ENCODE measurements around the gene FBXW5. TPM values are rescaled to one million over a fixed set of nuclear protein-coding genes. Genes with fewer than 3 reads are reported as not detected.
A peak's percentile ranks its signal among the peaks of the same experiment; 100 is the strongest.

FBXW5 gene
- polyA plus RNA-seq, 1 donor from 2014 or later: 138 TPM

DNA sequence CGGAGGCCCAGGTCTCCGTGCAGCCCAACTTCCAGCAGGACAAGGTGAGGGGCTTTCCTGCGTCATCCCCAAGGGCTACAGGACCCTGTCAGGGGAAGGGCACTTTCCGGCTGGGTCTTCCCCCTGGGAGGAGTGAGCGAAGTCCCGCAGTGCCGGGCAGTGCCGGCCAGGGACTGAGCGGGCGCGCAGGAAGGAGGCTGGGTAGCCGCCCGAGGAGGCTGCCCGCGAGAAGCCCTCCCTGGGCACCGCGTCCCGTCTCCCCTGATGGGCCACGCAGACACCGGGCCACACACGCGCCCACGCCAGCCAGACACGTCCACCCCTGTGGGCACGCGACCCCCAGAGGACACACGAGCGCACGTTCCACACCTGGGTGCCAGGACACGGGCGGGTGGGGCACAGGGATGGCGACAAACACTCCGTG, 33.1 kb upstream of the FBXW5 start:
- H3F3A ChIP-seq (ENCODE audit: insufficient read depth, low read length, poor library complexity, severe bottlenecking): no peaks in the 10 kb centered on the region
- H3K79me2 ChIP-seq (replicated peaks; ENCODE audit: insufficient read depth, low read length): no peaks in the 10 kb centered on the region
- H3K4me2 ChIP-seq (ENCODE audit: low read length): no peak overlapping the region
- peaks cover 11% of the 10 kb centered on the region for H3K27me3 ChIP-seq (ENCODE audit: insufficient read depth, low read depth, low read length)
- TF ChIP-seq EP300 (conservative IDR thresholded peaks at IDR 0.05; ENCODE audit: poor library complexity, severe bottlenecking): no peak
- TF ChIP-seq TAF1 (IDR thresholded peaks at IDR 0.05; ENCODE audit: low read depth): no peak
- TF ChIP-seq EZH2 (IDR thresholded peaks at IDR 0.05; ENCODE audit: borderline replicate concordance, insufficient read depth, low read length, poor library complexity, severe bottlenecking): no peak
- TF ChIP-seq MXI1 (conservative IDR thresholded peaks at IDR 0.05; ENCODE audit: poor library complexity, severe bottlenecking): no peak
- TF ChIP-seq POLR2AphosphoS5 (IDR thresholded peaks at IDR 0.05): no peak
- no peak for TF ChIP-seq RAD21 (conservative IDR thresholded peaks at IDR 0.05)
- TF ChIP-seq, protein P1, sequence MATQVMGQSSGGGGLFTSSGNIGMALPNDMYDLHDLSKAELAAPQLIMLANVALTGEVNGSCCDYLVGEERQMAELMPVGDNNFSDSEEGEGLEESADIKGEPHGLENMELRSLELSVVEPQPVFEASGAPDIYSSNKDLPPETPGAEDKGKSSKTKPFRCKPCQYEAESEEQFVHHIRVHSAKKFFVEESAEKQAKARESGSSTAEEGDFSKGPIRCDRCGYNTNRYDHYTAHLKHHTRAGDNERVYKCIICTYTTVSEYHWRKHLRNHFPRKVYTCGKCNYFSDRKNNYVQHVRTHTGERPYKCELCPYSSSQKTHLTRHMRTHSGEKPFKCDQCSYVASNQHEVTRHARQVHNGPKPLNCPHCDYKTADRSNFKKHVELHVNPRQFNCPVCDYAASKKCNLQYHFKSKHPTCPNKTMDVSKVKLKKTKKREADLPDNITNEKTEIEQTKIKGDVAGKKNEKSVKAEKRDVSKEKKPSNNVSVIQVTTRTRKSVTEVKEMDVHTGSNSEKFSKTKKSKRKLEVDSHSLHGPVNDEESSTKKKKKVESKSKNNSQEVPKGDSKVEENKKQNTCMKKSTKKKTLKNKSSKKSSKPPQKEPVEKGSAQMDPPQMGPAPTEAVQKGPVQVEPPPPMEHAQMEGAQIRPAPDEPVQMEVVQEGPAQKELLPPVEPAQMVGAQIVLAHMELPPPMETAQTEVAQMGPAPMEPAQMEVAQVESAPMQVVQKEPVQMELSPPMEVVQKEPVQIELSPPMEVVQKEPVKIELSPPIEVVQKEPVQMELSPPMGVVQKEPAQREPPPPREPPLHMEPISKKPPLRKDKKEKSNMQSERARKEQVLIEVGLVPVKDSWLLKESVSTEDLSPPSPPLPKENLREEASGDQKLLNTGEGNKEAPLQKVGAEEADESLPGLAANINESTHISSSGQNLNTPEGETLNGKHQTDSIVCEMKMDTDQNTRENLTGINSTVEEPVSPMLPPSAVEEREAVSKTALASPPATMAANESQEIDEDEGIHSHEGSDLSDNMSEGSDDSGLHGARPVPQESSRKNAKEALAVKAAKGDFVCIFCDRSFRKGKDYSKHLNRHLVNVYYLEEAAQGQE (IDR thresholded peaks at IDR 0.05; ENCODE audit: borderline replicate concordance): no peak
- TF ChIP-seq CTCF (IDR thresholded peaks at IDR 0.05; ENCODE audit: poor library complexity, severe bottlenecking): no peak
- TF ChIP-seq SMC3 (conservative IDR thresholded peaks at IDR 0.05; ENCODE audit: poor library complexity): no peak
- no peaks in the 10 kb centered on the region for H3K36me3 ChIP-seq (ENCODE audit: insufficient read depth, low read length)
- peak overlapping the region; percentile 64 for H3K4me3 ChIP-seq (ENCODE audit: low read length)
- H3K9me3 ChIP-seq (ENCODE audit: low read length): no peaks in the 10 kb centered on the region
- no peak overlapping the region for H2AFZ ChIP-seq (ENCODE audit: low read depth, low read length)
- no peaks in the 10 kb centered on the region for H3K9me2 ChIP-seq (ENCODE audit: insufficient read depth, low read length)
- H3K27ac ChIP-seq (ENCODE audit: low read length): no peak overlapping the region
- peak overlapping the region; percentile 46 for H3K9ac ChIP-seq (ENCODE audit: low read length)
- no peaks in the 10 kb centered on the region for H4K20me1 ChIP-seq (ENCODE audit: insufficient read depth)

DNA sequence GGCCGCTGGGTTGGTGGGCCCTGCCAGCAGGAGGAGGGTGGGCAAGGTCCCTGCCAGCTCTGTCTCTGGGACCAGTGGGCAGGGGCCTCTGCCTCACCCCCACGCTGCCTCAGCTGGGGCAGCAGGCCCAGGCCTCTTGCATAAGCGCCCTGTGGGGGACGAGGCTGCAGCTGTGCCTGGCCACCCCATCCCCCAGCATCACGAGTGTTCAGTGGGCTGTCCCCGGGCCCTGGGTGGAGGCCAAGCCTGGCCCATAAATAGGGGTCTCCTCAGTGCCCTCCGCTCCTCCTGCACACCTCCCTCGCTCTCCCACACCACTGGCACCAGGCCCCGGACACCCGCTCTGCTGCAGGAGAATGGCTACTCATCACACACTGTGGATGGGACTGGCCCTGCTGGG, 32.7 kb upstream of the FBXW5 start, which contains the start of gene PTGDS:
Gene PTGDS, plus strand, starts transcription at position 282 of the 400 bp plus-strand sequence. Its CDS starts 75 bp downstream, at position 357.
- no peak for TF ChIP-seq RAD21 (conservative IDR thresholded peaks at IDR 0.05)
- TF ChIP-seq CTCF (IDR thresholded peaks at IDR 0.05; ENCODE audit: poor library complexity, severe bottlenecking): no peak
- no peak for TF ChIP-seq TAF1 (IDR thresholded peaks at IDR 0.05; ENCODE audit: low read depth)
- no peak for TF ChIP-seq POLR2AphosphoS5 (IDR thresholded peaks at IDR 0.05)
- TF ChIP-seq SMC3 (conservative IDR thresholded peaks at IDR 0.05; ENCODE audit: poor library complexity): no peak
- Histone ChIP-seq H3K4me3 (ENCODE audit: low read length) (peak within 1 kb of the TSS; percentile 64), H3K36me3 (ENCODE audit: insufficient read depth, low read length) (no peaks in the 10 kb centered on the region), H2AFZ (ENCODE audit: low read depth, low read length) (no peak within 1 kb of the TSS), H3K9me3 (ENCODE audit: low read length) (no peaks in the 10 kb centered on the region), H3K4me2 (ENCODE audit: low read length) (no peak within 1 kb of the TSS), H3K27ac (ENCODE audit: low read length) (no peak within 1 kb of the TSS), H3K9ac (ENCODE audit: low read length) (peak within 1 kb of the TSS; percentile 46), H3K9me2 (ENCODE audit: insufficient read depth, low read length) (no peaks in the 10 kb centered on the region), H3K27me3 (ENCODE audit: insufficient read depth, low read depth, low read length) (peaks cover 11% of the 10 kb centered on the region), H4K20me1 (ENCODE audit: insufficient read depth) (no peaks in the 10 kb centered on the region), H3F3A (ENCODE audit: insufficient read depth, low read length, poor library complexity, severe bottlenecking) (no peaks in the 10 kb centered on the region), H3K79me2 (replicated peaks; ENCODE audit: insufficient read depth, low read length) (no peaks in the 10 kb centered on the region)
